ENCODE data around the gene STPG3.

DNA sequence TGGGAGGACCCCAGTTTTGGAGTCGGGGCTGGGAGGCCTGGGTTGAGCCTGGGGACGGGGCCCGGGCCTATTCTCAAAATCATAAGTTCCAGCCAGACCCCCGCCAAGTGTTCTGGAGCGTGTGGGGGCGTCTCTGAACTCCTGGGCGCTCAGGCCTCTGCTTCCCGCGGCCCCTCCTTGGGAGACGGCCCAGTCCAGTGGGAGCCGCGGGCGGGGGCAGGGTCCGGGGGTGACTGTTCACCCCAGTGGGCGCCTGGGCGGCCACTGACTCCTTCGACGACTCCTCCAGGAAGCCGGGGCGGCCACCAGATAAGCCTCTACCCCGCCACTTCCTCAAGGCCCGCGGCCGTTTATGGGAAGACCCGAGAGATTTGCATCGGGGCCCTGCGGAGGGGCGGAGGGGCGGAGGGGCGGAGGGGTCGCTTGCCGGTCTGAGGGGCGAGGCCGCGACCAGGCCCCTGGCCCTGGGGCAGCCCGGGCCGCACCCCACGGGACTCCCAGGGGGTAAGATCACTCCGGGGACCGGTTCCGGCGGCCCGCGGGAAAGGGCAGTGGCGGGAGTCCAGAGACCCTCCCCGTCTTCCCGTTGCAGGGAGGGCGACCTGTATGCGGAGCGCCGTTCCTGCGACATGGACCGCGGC lies 27.1 kb downstream of the STPG3 start:
- no peak for TF ChIP-seq POLR2AphosphoS5 (IDR thresholded peaks at IDR 0.05; ENCODE audit: low read depth)
- TF ChIP-seq, protein P1, sequence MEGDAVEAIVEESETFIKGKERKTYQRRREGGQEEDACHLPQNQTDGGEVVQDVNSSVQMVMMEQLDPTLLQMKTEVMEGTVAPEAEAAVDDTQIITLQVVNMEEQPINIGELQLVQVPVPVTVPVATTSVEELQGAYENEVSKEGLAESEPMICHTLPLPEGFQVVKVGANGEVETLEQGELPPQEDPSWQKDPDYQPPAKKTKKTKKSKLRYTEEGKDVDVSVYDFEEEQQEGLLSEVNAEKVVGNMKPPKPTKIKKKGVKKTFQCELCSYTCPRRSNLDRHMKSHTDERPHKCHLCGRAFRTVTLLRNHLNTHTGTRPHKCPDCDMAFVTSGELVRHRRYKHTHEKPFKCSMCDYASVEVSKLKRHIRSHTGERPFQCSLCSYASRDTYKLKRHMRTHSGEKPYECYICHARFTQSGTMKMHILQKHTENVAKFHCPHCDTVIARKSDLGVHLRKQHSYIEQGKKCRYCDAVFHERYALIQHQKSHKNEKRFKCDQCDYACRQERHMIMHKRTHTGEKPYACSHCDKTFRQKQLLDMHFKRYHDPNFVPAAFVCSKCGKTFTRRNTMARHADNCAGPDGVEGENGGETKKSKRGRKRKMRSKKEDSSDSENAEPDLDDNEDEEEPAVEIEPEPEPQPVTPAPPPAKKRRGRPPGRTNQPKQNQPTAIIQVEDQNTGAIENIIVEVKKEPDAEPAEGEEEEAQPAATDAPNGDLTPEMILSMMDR (conservative IDR thresholded peaks at IDR 0.05; ENCODE audit: low read depth in 2 of 2): no peak
- TF ChIP-seq JUNB (IDR thresholded peaks at IDR 0.05; ENCODE audit: unreplicated experiment): no peak
- TF ChIP-seq EZH2 (IDR thresholded peaks at IDR 0.05; ENCODE audit: low read depth, unreplicated experiment): no peak
- TF ChIP-seq CREB1 (CRISPR knock-in tag; IDR thresholded peaks at IDR 0.05; ENCODE audit: low read depth): no peak
- TF ChIP-seq EZH2phosphoT487 (IDR thresholded peaks at IDR 0.05; ENCODE audit: unreplicated experiment): no peak

Measured in GM23338 (cell line).